Neuronal stem cell (in vitro differentiated cells): ENCODE results near the gene KIF16B.

ENCODE experiments used
- DNase-seq: peaks from one replicate; pipeline ENCODE4 v3.0.0-alpha.2; 2013; ENCODE audit warnings: low spot score
- H2AFZ ChIP-seq: one replicate; pipeline ENCODE4 v1.6.1; 2013; ENCODE audit warnings: mild to moderate bottlenecking, low read length, inconsistent platforms
- H2AK5ac ChIP-seq: 2 replicates; pipeline ENCODE4 v1.6.1; 2013; ENCODE audit warnings: low read depth, mild to moderate bottlenecking, inconsistent platforms, low read length, moderate library complexity, mixed read lengths
- H2BK120ac ChIP-seq: 2 replicates; pipeline ENCODE4 v1.6.1; 2013; ENCODE audit warnings: low read depth, mild to moderate bottlenecking, inconsistent platforms, low read length, moderate library complexity, mixed read lengths
- H2BK12ac ChIP-seq: one replicate; pipeline ENCODE4 v1.6.1; 2013; ENCODE audit warnings: low read length, inconsistent platforms
- H2BK15ac ChIP-seq: 2 replicates; pipeline ENCODE4 v1.6.1; 2013; ENCODE audit warnings: mild to moderate bottlenecking, low read length, inconsistent platforms, mixed read lengths
- H2BK5ac ChIP-seq: one replicate; pipeline ENCODE4 v1.6.1; 2013; ENCODE audit warnings: inconsistent platforms, mild to moderate bottlenecking, low read length, moderate library complexity
- H3K14ac ChIP-seq: one replicate; pipeline ENCODE4 v1.6.1; 2013; ENCODE audit warnings: low read length, inconsistent platforms
- H3K18ac ChIP-seq: 2 replicates; pipeline ENCODE4 v1.6.1; 2013; ENCODE audit warnings: low read length, inconsistent platforms
- H3K23ac ChIP-seq: 2 replicates; pipeline ENCODE4 v1.6.1; 2013; ENCODE audit warnings: low read depth, mild to moderate bottlenecking, mixed read lengths, low read length, inconsistent platforms; ENCODE audit not compliant: poor library complexity
- H3K27ac ChIP-seq: replicated peaks from 3 replicates; pipeline ENCODE4 v1.5.1; 2013; ENCODE audit warnings: low read length, inconsistent platforms
- H3K27me3 ChIP-seq, 3 experiments: 2 replicates each; pipeline ENCODE4 v1.6.1; 2013; ENCODE audit warnings: low read length in 3 of 3, mild to moderate bottlenecking in 2 of 3, inconsistent platforms in 1 of 3, low read depth in 1 of 3, mixed read lengths in 1 of 3, moderate library complexity in 1 of 3; ENCODE audit not compliant: control insufficient read depth in 3 of 3, insufficient read depth in 3 of 3
- H3K36me3 ChIP-seq, 2 donors: replicated peaks in 1 of 2; 2 replicates each; pipeline ENCODE4 v1.6.1; 2013; ENCODE audit warnings: low read length in 2 of 2; ENCODE audit not compliant: control insufficient read depth in 2 of 2, insufficient read depth in 2 of 2
- H3K4ac ChIP-seq: 2 replicates; pipeline ENCODE4 v1.6.1; 2013; ENCODE audit warnings: inconsistent platforms, mild to moderate bottlenecking, low read length, moderate library complexity
- H3K4me1 ChIP-seq, 2 donors: 1 replicate in 1 of 2; 2 replicates in 1 of 2; pipeline ENCODE4 v1.6.1; 2013; ENCODE audit warnings: low read length in 2 of 2, low read depth in 1 of 2; ENCODE audit not compliant: control insufficient read depth in 2 of 2, insufficient read depth in 1 of 2
- H3K4me2 ChIP-seq: one replicate; pipeline ENCODE4 v1.6.1; 2013; ENCODE audit warnings: mild to moderate bottlenecking, low read length, inconsistent platforms; ENCODE audit not compliant: insufficient read depth, poor library complexity, severe bottlenecking
- H3K4me3 ChIP-seq, 2 donors: 2 replicates each; pipeline ENCODE4 v1.5.1; 2013; ENCODE audit warnings: low read length in 2 of 2, mild to moderate bottlenecking in 2 of 2, inconsistent platforms in 1 of 2, moderate library complexity in 1 of 2
- H3K79me1 ChIP-seq: one replicate; pipeline ENCODE4 v1.6.1; 2013; ENCODE audit warnings: low read depth, mild to moderate bottlenecking, inconsistent platforms, low read length, moderate library complexity
- H3K9ac ChIP-seq: one replicate; pipeline ENCODE4 v1.6.1; 2013; ENCODE audit warnings: mild to moderate bottlenecking, low read depth, low read length, inconsistent platforms; ENCODE audit not compliant: poor library complexity
- H3K9me3 ChIP-seq, 2 donors: replicated peaks in 1 of 2; 2 replicates each; pipeline versions ENCODE3 to v1.6.1; 2013; ENCODE audit warnings: low read length in 2 of 2, mild to moderate bottlenecking in 2 of 2, inconsistent platforms in 1 of 2, low read depth in 1 of 2, mixed read lengths in 1 of 2, moderate library complexity in 1 of 2; ENCODE audit not compliant: control insufficient read depth in 2 of 2, insufficient read depth in 1 of 2
- H4K8ac ChIP-seq: one replicate; pipeline ENCODE4 v1.6.1; 2013; ENCODE audit warnings: low read depth, mild to moderate bottlenecking, inconsistent platforms, low read length, moderate library complexity
- H4K91ac ChIP-seq: one replicate; pipeline ENCODE4 v1.6.1; 2013; ENCODE audit warnings: low read length, low read depth, mild to moderate bottlenecking, inconsistent platforms; ENCODE audit not compliant: poor library complexity
- WGBS, 2 donors: extraction: QIAGEN DNeasy Blood & Tissue Kit; methylation state at CpG; one replicate each; pipeline ENCODE4 v1.1.7; 2013; ENCODE audit warnings: missing lambda C conversion rate in 2 of 2, mixed read lengths in 1 of 2; ENCODE audit not compliant: insufficient read length in 2 of 2, insufficient replicate concordance in 1 of 2; ENCODE audit errors: extremely low coverage in 2 of 2; 5-methylcytosine and 5-hydroxymethylcytosine counted together

Gene KIF16B

GRCh38 chr20:16293590-16293989, 279.7 kb downstream of the KIF16B start:
- Histone ChIP-seq H3K27me3 (no peaks in the 10 kb centered on the region), H4K91ac (no peak overlapping the region), H3K4ac (no peak overlapping the region), H3K23ac (no peak overlapping the region), H2BK15ac (no peak overlapping the region), H3K9me3 (no peaks in the 10 kb centered on the region), H3K18ac (no peak overlapping the region), H2BK12ac (no peak overlapping the region), H3K36me3 (no peaks in the 10 kb centered on the region), H2BK5ac (no peak overlapping the region), H4K8ac (no peak overlapping the region), H2AFZ (no peak overlapping the region), H3K4me1 (peaks cover 7 to 11% of the 10 kb centered on the region in 2 donors), H3K9ac (no peak overlapping the region), H3K14ac (no peak overlapping the region), H3K27ac (no peak overlapping the region), H2AK5ac (no peak overlapping the region), H2BK120ac (no peak overlapping the region), H3K79me1 (no peaks in the 10 kb centered on the region), H3K4me2 (no peak overlapping the region), H3K4me3 (no peak overlapping the region)
- no peak for DNase-seq
- WGBS, 2 donors: no CpG with 5 or more reads among the region's 5 CpGs

- no peak overlapping the region for H3K4ac ChIP-seq
- no peak overlapping the region for H2AK5ac ChIP-seq
- no peak overlapping the region for H3K4me2 ChIP-seq
- no peak overlapping the region for H2BK15ac ChIP-seq
- no peak overlapping the region for H3K4me3 ChIP-seq
- H3K9ac ChIP-seq: no peak overlapping the region
- H3K79me1 ChIP-seq: no peaks in the 10 kb centered on the region
- H3K27me3 ChIP-seq: no peaks in the 10 kb centered on the region
- H3K4me1 ChIP-seq: peaks cover 7 to 11% of the 10 kb centered on the region in 2 donors
- no peak overlapping the region for H3K14ac ChIP-seq
- no peaks in the 10 kb centered on the region for H3K9me3 ChIP-seq
- H3K27ac ChIP-seq: no peak overlapping the region
- H2BK5ac ChIP-seq: no peak overlapping the region
- no peak overlapping the region for H2BK120ac ChIP-seq
- DNase-seq: no peak
- H3K36me3 ChIP-seq: no peaks in the 10 kb centered on the region
- no peak overlapping the region for H2BK12ac ChIP-seq
- no peak overlapping the region for H2AFZ ChIP-seq
- no peak overlapping the region for H3K23ac ChIP-seq
- WGBS, 2 donors: no CpG with 5 or more reads among the region's 4 CpGs
- no peak overlapping the region for H3K18ac ChIP-seq
- H4K91ac ChIP-seq: no peak overlapping the region
- no peak overlapping the region for H4K8ac ChIP-seq
Observed at GRCh38 chr20:16292226-16292880, 280.9 kb downstream of the KIF16B start.

- no peaks in the 10 kb centered on the region for H3K79me1 ChIP-seq
- H3K23ac ChIP-seq: no peak overlapping the region
- H3K4me3 ChIP-seq: no peak overlapping the region
- H2BK15ac ChIP-seq: no peak overlapping the region
- no peak overlapping the region for H4K8ac ChIP-seq
- H3K4me1 ChIP-seq: peaks cover 7 to 11% of the 10 kb centered on the region in 2 donors
- no peaks in the 10 kb centered on the region for H3K36me3 ChIP-seq
- H2AFZ ChIP-seq: no peak overlapping the region
- no peak overlapping the region for H3K4ac ChIP-seq
- H2AK5ac ChIP-seq: no peak overlapping the region
- no peak overlapping the region for H2BK5ac ChIP-seq
- no CpG with 5 or more reads among the region's 4 CpGs for WGBS, 2 donors
- H3K27ac ChIP-seq: peak overlapping the region; percentile 19
- H3K18ac ChIP-seq: peak overlapping the region; percentile 8
- no peak overlapping the region for H3K9ac ChIP-seq
- H4K91ac ChIP-seq: no peak overlapping the region
- no peaks in the 10 kb centered on the region for H3K27me3 ChIP-seq
- no peaks in the 10 kb centered on the region for H3K9me3 ChIP-seq
- no peak overlapping the region for H3K14ac ChIP-seq
- no peak overlapping the region for H3K4me2 ChIP-seq
- H2BK12ac ChIP-seq: no peak overlapping the region
- H2BK120ac ChIP-seq: no peak overlapping the region
- DNase-seq: peak; percentile 17
Observed at GRCh38 chr20:16290358-16290757, 282.9 kb downstream of the KIF16B start.

- no peak overlapping the region for H2BK5ac ChIP-seq
- no peak overlapping the region for H3K9ac ChIP-seq
- no peaks in the 10 kb centered on the region for H3K27me3 ChIP-seq
- peaks cover 5 to 7% of the 10 kb centered on the region in 2 donors for H3K9me3 ChIP-seq
- no peak overlapping the region for H3K14ac ChIP-seq
- H3K36me3 ChIP-seq: no peaks in the 10 kb centered on the region
- H2BK12ac ChIP-seq: no peak overlapping the region
- no peak overlapping the region for H4K91ac ChIP-seq
- no peak overlapping the region for H2BK120ac ChIP-seq
- no peak overlapping the region for H2AFZ ChIP-seq
- H3K27ac ChIP-seq: no peak overlapping the region
- H3K4me2 ChIP-seq: no peak overlapping the region
- WGBS, 2 donors: no CpG with 5 or more reads among the region's 2 CpGs
- H3K4me1 ChIP-seq: peaks cover 5 to 16% of the 10 kb centered on the region in 2 donors
- H3K23ac ChIP-seq: no peak overlapping the region
- no peak overlapping the region for H4K8ac ChIP-seq
- no peak overlapping the region for H3K18ac ChIP-seq
- no peaks in the 10 kb centered on the region for H3K79me1 ChIP-seq
- H3K4me3 ChIP-seq: no peak overlapping the region
- no peak overlapping the region for H2AK5ac ChIP-seq
- H3K4ac ChIP-seq: no peak overlapping the region
- H2BK15ac ChIP-seq: no peak overlapping the region
- no peak for DNase-seq
Observed at GRCh38 chr20:16287776-16288175, 285.5 kb downstream of the KIF16B start.
